HepG2 (cell line): ENCODE data around the gene EMP2. TPM values are rescaled to one million over a fixed set of nuclear protein-coding genes. Genes with fewer than 3 reads are reported as not detected.
A peak's percentile ranks its signal among the peaks of the same experiment; 100 is the strongest.

Experiments
- CHD2 ChIP-seq: IDR thresholded peaks from 2 replicates; pipeline ENCODE4 v1.6.1; 2011; ENCODE audit warnings: low read depth, low read length, improper control_type of control experiment
- E2F2 ChIP-seq: sonication (generic); formaldehyde crosslinking; IDR thresholded peaks from 2 replicates; pipeline ENCODE4 v1.4.0; 2020; ENCODE audit warnings: missing genetic modification reagents, borderline replicate concordance
- ETV6 ChIP-seq: sonication (generic); formaldehyde crosslinking; conservative IDR thresholded peaks from 2 replicates; pipeline ENCODE4 v1.4.0; 2020; ENCODE audit warnings: missing genetic modification reagents
- FOXK2 ChIP-seq: fragments of 450-650 bp; IDR thresholded peaks from 2 replicates; pipeline ENCODE4 v1.6.1; 2016
- HOMEZ ChIP-seq: IDR thresholded peaks from 2 replicates; pipeline ENCODE4 v1.6.1; 2016; ENCODE audit warnings: low read depth
- POLR2A ChIP-seq, 2 experiments: IDR thresholded peaks; 2 replicates each; pipeline ENCODE4 v1.6.1; 2011; ENCODE audit warnings: low read depth in 2 of 2, low read length in 2 of 2, mild to moderate bottlenecking in 1 of 2, moderate library complexity in 1 of 2; ENCODE audit not compliant: insufficient read depth in 1 of 2
- TFE3 ChIP-seq: IDR thresholded peaks from 2 replicates; pipeline ENCODE4 v1.6.1; 2016
- TOE1 ChIP-seq: sonication (generic); formaldehyde crosslinking; IDR thresholded peaks from 2 replicates; pipeline ENCODE4 v1.4.0; 2020; ENCODE audit warnings: mild to moderate bottlenecking, missing genetic modification reagents
- YY1 ChIP-seq: IDR thresholded peaks from 2 replicates; pipeline ENCODE4 v1.6.1; 2011; ENCODE audit warnings: low read length, low read depth, moderate library complexity, mild to moderate bottlenecking; ENCODE audit not compliant: insufficient read depth, insufficient replicate concordance
- ZFY ChIP-seq: sonication (generic); formaldehyde crosslinking; IDR thresholded peaks from 2 replicates; pipeline ENCODE4 v1.4.0; 2020; ENCODE audit warnings: missing genetic modification reagents
- ZHX1 ChIP-seq: sonication (generic); formaldehyde crosslinking; IDR thresholded peaks from 2 replicates; pipeline ENCODE4 v1.8.1; 2022; ENCODE audit warnings: low read depth, mild to moderate bottlenecking, missing genetic modification reagents
- ZNF552 ChIP-seq: sonication (generic); formaldehyde crosslinking; IDR thresholded peaks from 2 replicates; pipeline ENCODE4 v1.9.0; 2022; ENCODE audit warnings: missing genetic modification reagents, mild to moderate bottlenecking, borderline replicate concordance
- ZNF75D ChIP-seq: sonication (generic); formaldehyde crosslinking; IDR thresholded peaks from 2 replicates; pipeline ENCODE4 v1.8.1; 2023; ENCODE audit warnings: missing genetic modification reagents, mild to moderate bottlenecking, borderline replicate concordance
- ZNF781 ChIP-seq: sonication (generic); formaldehyde crosslinking; IDR thresholded peaks from 2 replicates; pipeline ENCODE4 v1.5.1; 2020; ENCODE audit warnings: borderline replicate concordance, mild to moderate bottlenecking, missing genetic modification reagents; ENCODE audit errors: not compliant biosample characterization
- ZNF879 ChIP-seq: sonication (generic); formaldehyde crosslinking; IDR thresholded peaks from 2 replicates; pipeline ENCODE4 v1.8.1; 2023; ENCODE audit warnings: missing genetic modification reagents
- polyA plus RNA-seq, 8 experiments: library from polyadenylated mRNA; depleted of rRNA in 3 of 8; stranded (reverse) in 7 of 8; unstranded in 1 of 8; fragments of >200 nt; fragmentation: Illumina TruSeq in 4 of 8; extraction: Trizol in 4 of 8; gene quantifications; 2 replicates each; pipeline versions ENCODE4 v1.2.1 to v1.2.3, GENCODE V29; 2011 to 2016; ENCODE audit warnings: low read depth in 4 of 8, missing spikeins in 1 of 8, mixed read lengths in 1 of 8; ENCODE audit not compliant: insufficient read depth in 1 of 8
- total RNA-seq, 5 experiments: library from RNA; depleted of rRNA; stranded (reverse); fragments of >200 nt; fragmentation: Illumina TruSeq; extraction: Trizol; gene quantifications; 2 replicates each; pipeline ENCODE4 v1.2.3, GENCODE V29; 2016; ENCODE audit warnings: low read depth in 1 of 5
- TF ChIP-seq, protein P1 (sequence below), 2 experiments: fragments of 450-650 bp in 1 of 2; sonication (generic) in 1 of 2; formaldehyde crosslinking; IDR thresholded peaks; 2 replicates each; pipeline versions ENCODE4 v1.5.0 to v1.8.0; 2020 to 2022; ENCODE audit warnings: mild to moderate bottlenecking in 1 of 2, missing genetic modification reagents in 1 of 2
- TF ChIP-seq, protein P2 (sequence below): IDR thresholded peaks from 2 replicates; pipeline ENCODE4 v1.6.1; 2016; ENCODE audit warnings: low read depth, control low read depth

Gene EMP2
- total and polyA plus RNA-seq, 2 of the 13 experiments (the other 11 are each of a cell fraction or from before 2014, with no cell fraction given): 24.6 to 91.2 TPM

DNA sequence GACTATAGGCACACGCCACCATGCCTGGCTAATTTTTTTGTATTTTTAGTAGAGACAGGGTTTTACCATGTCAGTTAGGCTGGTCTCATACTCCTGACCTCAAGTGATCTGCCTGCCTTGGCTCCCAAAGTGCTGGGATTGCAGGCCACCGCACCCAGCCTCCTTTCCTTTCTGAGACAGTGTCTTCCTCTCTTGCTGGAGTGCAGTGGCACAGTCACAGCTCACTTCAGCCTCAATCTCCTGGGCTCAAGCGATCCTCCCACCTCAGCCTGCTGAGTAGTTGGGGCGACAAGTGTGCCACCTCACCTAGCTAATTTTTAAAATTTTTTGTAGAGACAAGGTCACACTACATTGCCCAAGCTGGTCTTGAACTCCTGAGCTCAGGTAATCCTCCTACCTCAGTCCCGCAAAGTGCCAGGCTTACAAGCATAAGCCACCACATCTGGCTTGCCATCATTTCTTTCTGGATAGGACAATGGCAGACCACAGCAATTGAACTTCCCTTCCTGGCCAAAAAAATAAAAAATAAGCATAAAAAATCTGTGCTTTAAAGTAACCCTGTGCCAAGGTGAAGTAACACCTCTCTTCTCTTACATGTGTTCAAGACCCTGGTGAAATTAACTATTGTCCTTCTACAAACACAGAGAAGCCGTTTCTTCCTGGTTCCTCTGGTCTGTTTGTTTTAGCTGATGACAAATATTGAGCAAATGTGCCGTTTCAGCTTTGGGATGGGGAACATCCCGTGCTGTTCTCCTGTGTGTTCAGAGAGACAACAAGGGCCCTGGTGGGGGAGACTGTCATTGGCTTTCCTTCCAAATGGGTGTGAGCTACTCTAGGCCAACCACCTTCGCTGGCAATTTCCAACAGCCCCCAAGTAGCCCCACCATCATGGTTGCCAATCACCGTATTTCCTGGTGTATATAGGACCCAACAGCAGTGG lies 60.2 kb downstream of the EMP2 start (continued):
- no peak for TF ChIP-seq TFE3 (CRISPR knock-in tag)
- TF ChIP-seq, protein P1, sequence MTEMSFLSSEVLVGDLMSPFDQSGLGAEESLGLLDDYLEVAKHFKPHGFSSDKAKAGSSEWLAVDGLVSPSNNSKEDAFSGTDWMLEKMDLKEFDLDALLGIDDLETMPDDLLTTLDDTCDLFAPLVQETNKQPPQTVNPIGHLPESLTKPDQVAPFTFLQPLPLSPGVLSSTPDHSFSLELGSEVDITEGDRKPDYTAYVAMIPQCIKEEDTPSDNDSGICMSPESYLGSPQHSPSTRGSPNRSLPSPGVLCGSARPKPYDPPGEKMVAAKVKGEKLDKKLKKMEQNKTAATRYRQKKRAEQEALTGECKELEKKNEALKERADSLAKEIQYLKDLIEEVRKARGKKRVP (CRISPR knock-in tag; IDR thresholded peaks at IDR 0.05): peak in 1 of 2 experiments; percentile 97; a peak in 2 of 4 replicates
- TF ChIP-seq E2F2 (CRISPR knock-in tag): no peak
- no peak for TF ChIP-seq ZNF75D (CRISPR knock-in tag)
- TF ChIP-seq, protein P2, sequence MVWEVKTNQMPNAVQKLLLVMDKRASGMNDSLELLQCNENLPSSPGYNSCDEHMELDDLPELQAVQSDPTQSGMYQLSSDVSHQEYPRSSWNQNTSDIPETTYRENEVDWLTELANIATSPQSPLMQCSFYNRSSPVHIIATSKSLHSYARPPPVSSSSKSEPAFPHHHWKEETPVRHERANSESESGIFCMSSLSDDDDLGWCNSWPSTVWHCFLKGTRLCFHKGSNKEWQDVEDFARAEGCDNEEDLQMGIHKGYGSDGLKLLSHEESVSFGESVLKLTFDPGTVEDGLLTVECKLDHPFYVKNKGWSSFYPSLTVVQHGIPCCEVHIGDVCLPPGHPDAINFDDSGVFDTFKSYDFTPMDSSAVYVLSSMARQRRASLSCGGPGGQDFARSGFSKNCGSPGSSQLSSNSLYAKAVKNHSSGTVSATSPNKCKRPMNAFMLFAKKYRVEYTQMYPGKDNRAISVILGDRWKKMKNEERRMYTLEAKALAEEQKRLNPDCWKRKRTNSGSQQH: peak; percentile 85
- no peak for TF ChIP-seq ZNF879
- no peak; the same call in 1 of the 2 replicates for TF ChIP-seq ZNF552
- 0 out of 2 replicates have a peak, but pooled peaks have one; percentile 48 for TF ChIP-seq HOMEZ
- TF ChIP-seq ZHX1 (CRISPR knock-in tag): no peak
- peak; percentile 43; the same call in 1 of the 2 replicates for TF ChIP-seq FOXK2
- TF ChIP-seq CHD2: 0 out of 2 replicates have a peak, but pooled peaks have one; percentile 29
- TF ChIP-seq ZNF781 (CRISPR knock-in tag): peak; percentile 4
- no peak for TF ChIP-seq POLR2A (IDR thresholded peaks at IDR 0.05; ENCODE audit: insufficient read depth in 1 of 2, low read depth in 2 of 2, low read length in 2 of 2)
- no peak for TF ChIP-seq TOE1 (CRISPR knock-in tag)
- peak; percentile 32; the same call in 1 of the 2 replicates for TF ChIP-seq ETV6 (CRISPR knock-in tag)
- TF ChIP-seq ZFY (CRISPR knock-in tag): peak; percentile 21; the same call in 1 of the 2 replicates
- peak; percentile 79 for TF ChIP-seq YY1
